AG09319 (cell line): Measurements from ENCODE around the gene TAF6.

Experiments
- DNase-seq: peaks from one replicate; pipeline ENCODE4 v3.0.0-alpha.2; 2010; ENCODE audit warnings: low read depth; ENCODE audit errors: extremely low read depth
- TF ChIP-seq, protein P1 (sequence below): IDR thresholded peaks from 2 replicates; pipeline ENCODE4 v1.5.1; 2011; ENCODE audit warnings: low read depth, mild to moderate bottlenecking, inconsistent platforms, low read length, moderate library complexity

The TAF6 gene

DNA sequence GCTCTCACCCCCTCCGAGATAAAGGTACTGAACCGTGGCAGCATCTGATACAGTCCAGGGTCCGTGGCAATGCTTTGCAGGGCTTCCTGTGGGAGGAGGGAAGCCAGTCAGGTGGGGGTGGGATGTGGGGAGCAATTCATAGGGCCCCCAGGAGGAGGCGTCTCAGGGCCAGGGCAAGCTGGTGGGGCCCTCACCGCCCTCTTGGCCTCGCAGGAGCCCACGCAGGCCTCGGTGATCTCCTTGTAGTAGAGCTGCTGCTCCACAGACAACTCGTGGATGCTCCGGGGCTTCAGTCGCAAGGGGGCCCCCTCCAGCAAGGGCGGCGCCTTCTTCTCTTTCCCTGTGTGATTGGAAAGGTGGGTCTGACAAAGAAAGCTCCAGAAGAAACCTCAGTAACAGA, 7.2 kb downstream of the TAF6 start:
- DNase-seq: no peak
- TF ChIP-seq, protein P1, sequence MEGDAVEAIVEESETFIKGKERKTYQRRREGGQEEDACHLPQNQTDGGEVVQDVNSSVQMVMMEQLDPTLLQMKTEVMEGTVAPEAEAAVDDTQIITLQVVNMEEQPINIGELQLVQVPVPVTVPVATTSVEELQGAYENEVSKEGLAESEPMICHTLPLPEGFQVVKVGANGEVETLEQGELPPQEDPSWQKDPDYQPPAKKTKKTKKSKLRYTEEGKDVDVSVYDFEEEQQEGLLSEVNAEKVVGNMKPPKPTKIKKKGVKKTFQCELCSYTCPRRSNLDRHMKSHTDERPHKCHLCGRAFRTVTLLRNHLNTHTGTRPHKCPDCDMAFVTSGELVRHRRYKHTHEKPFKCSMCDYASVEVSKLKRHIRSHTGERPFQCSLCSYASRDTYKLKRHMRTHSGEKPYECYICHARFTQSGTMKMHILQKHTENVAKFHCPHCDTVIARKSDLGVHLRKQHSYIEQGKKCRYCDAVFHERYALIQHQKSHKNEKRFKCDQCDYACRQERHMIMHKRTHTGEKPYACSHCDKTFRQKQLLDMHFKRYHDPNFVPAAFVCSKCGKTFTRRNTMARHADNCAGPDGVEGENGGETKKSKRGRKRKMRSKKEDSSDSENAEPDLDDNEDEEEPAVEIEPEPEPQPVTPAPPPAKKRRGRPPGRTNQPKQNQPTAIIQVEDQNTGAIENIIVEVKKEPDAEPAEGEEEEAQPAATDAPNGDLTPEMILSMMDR: no peak

DNA sequence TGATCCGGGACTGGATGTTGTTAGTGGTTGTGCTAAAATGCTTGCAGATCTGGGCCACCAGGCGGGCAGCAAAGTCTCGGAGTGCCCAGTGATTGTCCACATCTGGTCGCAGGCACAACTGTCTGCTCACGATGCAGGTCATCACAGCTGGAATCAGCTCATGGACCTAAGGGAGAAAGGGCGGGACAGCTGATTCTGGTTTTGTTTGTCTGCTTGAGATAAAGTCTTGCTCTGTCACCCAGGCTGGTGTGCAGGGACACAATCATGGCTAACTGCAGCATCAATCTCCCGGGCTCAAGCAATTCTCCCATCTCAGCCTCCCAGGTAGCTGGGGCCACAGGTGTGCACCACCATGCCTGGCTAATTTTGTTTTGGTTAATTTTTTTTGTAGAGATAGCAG, 8.0 kb downstream of the TAF6 start:
- TF ChIP-seq, protein P1: no peak
- no peak for DNase-seq

DNA sequence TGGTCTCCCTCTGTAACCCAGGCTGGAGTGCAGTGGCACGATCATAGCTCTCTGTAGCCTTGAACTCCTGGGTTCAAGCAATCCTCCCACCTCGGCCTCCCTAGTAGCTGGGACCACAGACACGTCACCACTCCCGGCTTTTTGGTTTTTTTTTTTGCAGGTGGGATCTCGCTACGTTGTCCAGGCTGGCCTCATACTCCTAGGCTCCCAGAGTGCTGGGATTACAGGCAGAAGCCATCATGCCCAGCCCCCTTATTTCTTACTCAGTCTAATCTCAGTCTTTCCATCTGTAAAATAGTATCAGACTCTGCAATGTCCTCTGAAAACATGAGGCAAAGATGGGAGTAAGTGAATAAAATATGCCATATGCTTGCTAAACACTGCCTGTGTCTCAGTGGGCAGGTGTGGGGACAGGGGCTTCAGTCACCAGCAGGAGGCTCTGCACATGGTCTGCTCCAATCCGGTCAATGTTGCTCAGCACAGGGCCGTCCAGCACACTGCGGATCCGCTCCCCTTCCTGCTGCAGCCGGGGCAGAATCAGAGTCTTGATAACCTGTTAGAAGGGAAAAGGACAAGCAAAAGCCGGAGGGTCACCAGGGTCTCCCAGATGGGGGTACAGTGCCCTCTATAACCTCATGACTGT, 9.5 kb downstream of the TAF6 start:
- TF ChIP-seq, protein P1: no peak
- no peak for DNase-seq

DNA sequence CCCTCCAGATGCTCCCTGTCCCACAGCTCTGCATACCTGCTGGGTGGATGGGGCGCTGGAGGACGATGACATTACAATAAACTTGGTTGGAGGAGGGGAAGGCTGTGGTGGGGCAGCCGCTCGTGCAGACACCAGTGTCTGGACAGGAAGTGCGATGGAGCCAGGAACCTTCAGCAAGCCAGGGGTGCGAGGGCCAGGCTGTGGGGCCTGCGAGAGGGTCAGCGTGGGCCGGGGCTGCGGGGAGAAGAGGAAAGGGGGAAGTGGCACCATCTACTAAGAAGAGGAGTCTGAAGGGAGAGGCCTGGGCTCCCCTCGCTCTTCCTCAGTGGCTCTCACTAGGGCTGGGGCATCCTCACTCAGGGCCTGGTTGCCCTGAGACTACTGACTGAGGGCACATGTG, 11.3 kb downstream of the TAF6 start:
- no peak for DNase-seq
- TF ChIP-seq, protein P1: no peak

DNA sequence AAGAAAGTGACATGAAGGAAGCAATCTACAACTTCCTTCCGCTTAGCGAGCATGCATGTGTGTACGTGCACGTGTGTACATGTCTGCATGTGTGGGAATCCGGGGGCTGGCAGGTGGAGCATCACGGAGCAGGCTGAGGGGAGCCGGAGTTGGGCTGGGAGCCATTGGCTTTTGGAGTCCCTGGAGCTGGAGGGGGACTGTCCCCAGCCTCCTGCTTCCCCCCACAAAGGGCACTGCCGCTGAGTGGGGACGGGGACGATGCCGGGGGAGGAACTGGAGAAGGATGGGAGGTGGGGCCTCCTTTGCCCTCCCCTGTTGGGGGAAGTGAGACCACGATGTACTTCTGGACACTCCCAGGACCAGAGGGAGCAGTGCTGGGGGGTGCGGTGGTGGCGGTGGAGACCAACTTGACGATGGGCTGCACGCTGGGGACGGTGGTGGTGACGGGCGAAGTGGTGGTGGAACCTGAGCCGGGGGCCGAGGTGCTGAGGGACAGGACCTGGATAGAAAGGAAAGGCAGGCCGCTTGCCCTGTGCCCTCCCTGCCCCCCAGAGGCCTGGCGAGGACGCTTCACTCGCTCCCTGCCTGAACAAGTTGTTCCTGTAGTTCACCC, 11.9 kb downstream of the TAF6 start:
- TF ChIP-seq, protein P1: no peak
- DNase-seq: no peak

DNA sequence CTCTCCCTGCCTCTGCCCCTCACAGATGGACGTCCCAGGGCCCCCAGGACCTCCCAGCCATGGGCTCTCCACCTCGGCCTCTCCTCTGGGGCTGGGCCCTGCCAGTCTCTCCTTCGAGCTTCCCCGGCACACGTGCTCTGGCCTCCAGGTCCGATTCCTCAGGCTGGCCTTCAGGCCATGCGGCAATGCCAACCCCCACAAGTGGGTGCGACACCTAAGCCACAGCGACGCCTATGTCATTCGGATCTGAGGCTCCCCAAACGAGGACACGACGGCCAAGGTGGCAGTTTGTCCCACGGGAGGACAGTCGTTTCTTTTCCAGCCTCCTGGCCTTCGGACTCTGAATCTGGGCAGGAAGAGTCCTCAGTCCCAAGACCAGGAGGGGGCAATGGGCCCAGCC, 12.5 kb downstream of the TAF6 start:
- no peak for DNase-seq
- TF ChIP-seq, protein P1: no peak

DNA sequence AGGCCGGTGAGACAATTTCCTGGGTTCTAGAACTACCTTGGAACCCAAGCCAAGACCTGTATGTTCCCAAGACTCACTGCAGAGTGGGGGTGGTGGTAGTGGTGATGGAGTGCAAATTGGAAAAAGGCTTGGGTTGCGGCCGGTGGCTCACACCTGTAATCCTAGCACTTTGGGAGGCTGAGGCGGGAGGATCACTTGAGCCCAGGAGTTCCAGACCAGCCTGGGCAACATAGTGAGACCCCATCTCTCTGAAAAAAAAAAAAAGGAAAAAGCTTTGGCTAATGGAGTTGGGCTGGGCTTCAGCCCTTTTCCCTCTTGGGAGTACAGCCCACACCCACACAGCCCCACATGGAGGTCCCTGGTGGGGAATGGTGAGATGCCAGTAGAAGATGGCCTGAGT, 13.6 kb downstream of the TAF6 start:
- TF ChIP-seq, protein P1: no peak
- no peak for DNase-seq
